ENCODE results near the gene DHRS7B. TPM values are rescaled to one million over a fixed set of nuclear protein-coding genes. Genes with fewer than 3 reads are reported as not detected.

Gene DHRS7B
- total RNA-seq, 1 donor from 2014 or later: 11.8 TPM

- Mint-ChIP-seq H3K4me1 (peaks cover 43% of the 10 kb centered on the region), H3K27ac (no peak overlapping the region), H3K4me3 (no peak overlapping the region), H3K36me3 (ENCODE audit: low read depth) (peaks cover 29% of the 10 kb centered on the region), H3K9me3 (no peaks in the 10 kb centered on the region), H3K27me3 (no peaks in the 10 kb centered on the region)
- ChIA-PET CTCF (interaction anchor here (0.5 kb wide), 1 partner anchor 59 kb away, joined by 3 read pairs; no protein-coding TSS in a partner anchor), POLR2A (no interaction called here)
- no peak for TF ChIP-seq CTCF (IDR thresholded peaks at IDR 0.05)
- ATAC-seq (ENCODE audit: low read depth) (no peak), DNase-seq (no peak)
- intact Hi-C loops (cut with micrococcal nuclease): loop anchor here (5.0 kb wide), 2 partner anchors 188 to 1053 kb away; no protein-coding TSS in a partner anchor
Observed at GRCh38 chr17:21210411-21211076, 83.8 kb downstream of the DHRS7B start.

GRCh38 chr17:21211825-21212479 lies 85.2 kb downstream of the DHRS7B start:
- no peaks in the 10 kb centered on the region for H3K27me3 Mint-ChIP-seq
- no peak for DNase-seq
- CTCF ChIA-PET: no interaction called here
- H3K9me3 Mint-ChIP-seq: no peaks in the 10 kb centered on the region
- no peak for TF ChIP-seq CTCF (IDR thresholded peaks at IDR 0.05)
- H3K27ac Mint-ChIP-seq: no peak overlapping the region
- peaks cover 48% of the 10 kb centered on the region for H3K4me1 Mint-ChIP-seq
- H3K36me3 Mint-ChIP-seq (ENCODE audit: low read depth): peaks cover 23% of the 10 kb centered on the region
- intact Hi-C loops (cut with micrococcal nuclease): loop anchor here (5.0 kb wide), 2 partner anchors 190 to 1055 kb away; no protein-coding TSS in a partner anchor
- POLR2A ChIA-PET: no interaction called here
- peak overlapping the region; percentile 89 for H3K4me3 Mint-ChIP-seq
- no peak for ATAC-seq (ENCODE audit: low read depth)

- Mint-ChIP-seq H3K27ac (peak overlapping the region; percentile 59), H3K9me3 (no peaks in the 10 kb centered on the region), H3K36me3 (ENCODE audit: low read depth) (peaks cover 19% of the 10 kb centered on the region), H3K27me3 (no peaks in the 10 kb centered on the region), H3K4me1 (peaks cover 48% of the 10 kb centered on the region), H3K4me3 (peak overlapping the region; percentile 89)
- intact Hi-C loops (cut with micrococcal nuclease): loop anchor here (5.0 kb wide), 2 partner anchors 191 to 1056 kb away; no protein-coding TSS in a partner anchor
- DNase-seq (no peak), ATAC-seq (ENCODE audit: low read depth) (no peak)
- ChIA-PET CTCF (interaction anchor here (1.6 kb wide), 1 partner anchor 94 kb away, joined by 5 read pairs; no protein-coding TSS in a partner anchor), POLR2A (interaction anchor here (0.5 to 3.2 kb wide), 7 partner anchors 9 to 170 kb away, joined by 3 to 20 read pairs (median 6); partner anchors contain the start of genes NATD1 and USP22)
- no peak for TF ChIP-seq CTCF (IDR thresholded peaks at IDR 0.05)
Observed at GRCh38 chr17:21212826-21213637, 86.3 kb downstream of the DHRS7B start.

- Mint-ChIP-seq H3K27me3 (no peaks in the 10 kb centered on the region), H3K36me3 (ENCODE audit: low read depth) (peaks cover 16% of the 10 kb centered on the region), H3K9me3 (no peaks in the 10 kb centered on the region), H3K4me3 (peak overlapping the region; percentile 89), H3K4me1 (peaks cover 48% of the 10 kb centered on the region), H3K27ac (peak overlapping the region; percentile 90)
- no peak for DNase-seq
- intact Hi-C loops (cut with micrococcal nuclease): loop anchor here (1.0 to 5.0 kb wide), 8 partner anchors 40 to 1056 kb away; partner anchors contain the start of genes DHRS7B, NATD1 and USP22
- TF ChIP-seq CTCF (IDR thresholded peaks at IDR 0.05): no peak
- ATAC-seq (ENCODE audit: low read depth): peak; percentile 7
- ChIA-PET POLR2A (interaction anchor here (0.6 to 3.2 kb wide), 7 partner anchors 10 to 170 kb away, joined by 3 to 20 read pairs (median 8); partner anchors contain the start of genes NATD1 and USP22), CTCF (interaction anchor here (1.6 kb wide), 1 partner anchor 94 kb away, joined by 5 read pairs; no protein-coding TSS in a partner anchor)
Observed at GRCh38 chr17:21213638-21214014, 86.9 kb downstream of the DHRS7B start.
